CD4-positive, alpha-beta T cell treated with Interleukin-10 for 1 hour (primary cell): ENCODE results near the gene MALT1.
A peak's percentile ranks its signal among the peaks of the same experiment; 100 is the strongest.

ENCODE experiments used
- DNase-seq: peaks from one replicate; pipeline ENCODE4 v3.0.0-alpha.2; 2020

MALT1 gene

DNA sequence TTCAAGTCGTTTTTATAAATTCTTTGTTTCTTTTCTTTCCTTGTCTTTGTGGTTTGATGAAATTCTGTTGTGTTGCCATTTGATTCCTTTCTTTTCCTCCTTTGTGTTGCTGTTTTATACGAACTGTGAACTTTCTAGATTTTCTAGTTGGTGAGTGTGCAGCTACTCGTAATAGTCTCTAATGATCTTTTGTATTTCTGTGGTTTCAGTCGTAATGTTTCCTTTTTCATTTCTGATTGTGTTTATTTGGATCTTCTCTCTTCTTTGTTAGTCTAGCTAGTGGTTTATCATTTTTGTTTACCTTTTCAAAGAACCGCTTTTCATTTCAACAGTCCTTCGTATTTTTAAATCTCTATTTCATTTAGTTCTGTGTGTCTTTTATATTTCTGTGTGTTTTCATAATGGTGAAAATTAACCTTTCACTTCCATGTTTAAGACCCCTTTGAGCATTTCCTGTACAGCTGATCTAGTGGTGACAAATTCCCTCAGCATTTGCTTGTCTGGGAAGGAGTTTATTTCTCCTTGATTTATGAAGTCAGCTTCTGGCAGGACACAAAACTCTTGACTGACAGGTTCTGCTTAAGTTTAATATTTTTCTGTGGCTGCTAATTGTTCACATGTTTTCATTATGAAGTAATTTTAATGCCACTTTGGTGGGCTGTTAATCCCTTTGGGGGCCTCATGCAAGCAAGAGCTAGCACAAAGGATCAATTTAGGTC is 16.2 kb upstream of the MALT1 start:
- DNase-seq = no peak

- no peak for DNase-seq
Measured at GRCh38 chr18:58657081-58657480, 14.2 kb upstream of the MALT1 start.

DNA sequence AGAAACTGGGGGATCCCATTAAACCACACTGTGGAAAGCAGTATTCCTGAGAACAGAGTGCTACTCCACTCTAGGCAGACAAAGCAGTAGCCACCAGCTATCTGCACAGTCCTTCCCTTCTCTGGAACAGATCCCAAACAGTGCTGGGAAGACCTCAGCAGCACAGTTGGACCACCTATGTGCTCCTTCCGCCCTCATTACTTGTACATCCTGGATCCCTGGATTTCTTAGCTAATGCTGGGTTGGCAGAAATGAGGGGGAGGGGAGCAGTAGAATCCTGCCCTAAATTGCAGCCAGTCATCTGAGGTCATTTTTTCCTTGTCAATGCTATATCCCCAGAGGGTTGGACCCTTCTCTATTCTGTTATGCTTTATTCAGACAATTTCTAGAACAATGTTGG is 13.8 kb upstream of the MALT1 start:
- DNase-seq = no peak

- DNase-seq = no peak
Measured at GRCh38 chr18:58659691-58660090, 11.6 kb upstream of the MALT1 start.

- no peak for DNase-seq
Measured at GRCh38 chr18:58660915-58661314, 10.3 kb upstream of the MALT1 start.

- no peak for DNase-seq
Measured at GRCh38 chr18:58661423-58661822, 9.8 kb upstream of the MALT1 start.

- DNase-seq = no peak
Measured at GRCh38 chr18:58662118-58662517, 9.1 kb upstream of the MALT1 start.

DNA sequence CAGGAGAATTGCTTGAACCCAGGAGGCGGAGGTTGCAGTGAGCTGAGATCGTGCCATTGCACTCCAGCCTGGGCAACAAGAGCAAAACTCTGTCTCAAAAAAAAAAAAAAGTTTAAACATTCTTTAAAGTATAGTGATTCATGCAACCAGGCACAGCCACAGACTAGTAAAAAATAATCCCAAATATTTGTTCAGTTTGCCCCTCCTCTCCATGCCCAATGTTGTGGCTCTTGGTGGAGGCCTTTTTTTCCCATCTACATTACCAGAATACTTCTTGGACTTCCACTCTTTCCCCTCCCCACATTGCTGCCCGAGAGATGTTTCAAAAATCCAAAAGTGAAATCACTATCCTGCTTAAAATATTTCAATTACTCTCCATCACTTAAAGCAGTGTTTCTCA is 5.1 kb upstream of the MALT1 start:
- DNase-seq = no peak

DNA sequence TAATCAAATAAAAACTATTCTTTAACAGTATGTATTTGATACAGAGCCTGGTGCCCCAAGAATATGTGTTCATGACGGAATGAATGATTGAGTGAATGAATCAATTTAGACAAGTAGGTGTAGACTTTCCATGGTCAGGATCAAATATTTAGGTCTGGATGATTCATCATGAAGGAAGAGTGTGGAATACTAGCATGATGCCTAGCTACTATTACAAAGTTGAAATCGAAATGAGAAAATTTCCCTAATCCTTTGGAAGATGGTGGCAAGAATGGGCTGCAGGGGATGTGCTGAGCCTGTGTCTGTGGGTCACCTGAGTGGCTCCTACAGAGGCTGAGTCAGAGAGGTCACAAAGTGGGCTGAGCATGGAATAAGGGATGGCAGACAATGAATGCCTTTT is 3.1 kb upstream of the MALT1 start:
- DNase-seq = no peak

DNA sequence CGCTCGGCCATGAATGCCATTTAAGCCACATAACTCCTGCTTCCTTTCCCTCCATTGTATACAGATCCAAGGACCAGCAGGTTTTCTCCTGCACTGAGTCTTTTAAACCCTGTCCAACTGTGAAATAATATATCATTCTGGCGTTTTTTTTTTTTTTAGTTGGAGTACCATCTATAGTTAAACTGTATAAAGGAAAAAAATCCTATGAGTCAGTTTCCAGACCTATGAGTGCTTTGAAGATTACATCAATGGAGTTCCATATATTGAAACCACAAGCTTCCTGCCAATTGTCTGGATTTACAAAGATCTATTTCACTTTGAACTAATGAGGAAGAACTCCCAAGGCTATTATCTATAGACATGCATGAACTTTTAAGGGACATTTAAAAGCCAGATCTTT is 2.4 kb upstream of the MALT1 start:
- no peak for DNase-seq

- DNase-seq = no peak
Measured at GRCh38 chr18:58669731-58670378, 1.4 kb upstream of the MALT1 start.

DNA sequence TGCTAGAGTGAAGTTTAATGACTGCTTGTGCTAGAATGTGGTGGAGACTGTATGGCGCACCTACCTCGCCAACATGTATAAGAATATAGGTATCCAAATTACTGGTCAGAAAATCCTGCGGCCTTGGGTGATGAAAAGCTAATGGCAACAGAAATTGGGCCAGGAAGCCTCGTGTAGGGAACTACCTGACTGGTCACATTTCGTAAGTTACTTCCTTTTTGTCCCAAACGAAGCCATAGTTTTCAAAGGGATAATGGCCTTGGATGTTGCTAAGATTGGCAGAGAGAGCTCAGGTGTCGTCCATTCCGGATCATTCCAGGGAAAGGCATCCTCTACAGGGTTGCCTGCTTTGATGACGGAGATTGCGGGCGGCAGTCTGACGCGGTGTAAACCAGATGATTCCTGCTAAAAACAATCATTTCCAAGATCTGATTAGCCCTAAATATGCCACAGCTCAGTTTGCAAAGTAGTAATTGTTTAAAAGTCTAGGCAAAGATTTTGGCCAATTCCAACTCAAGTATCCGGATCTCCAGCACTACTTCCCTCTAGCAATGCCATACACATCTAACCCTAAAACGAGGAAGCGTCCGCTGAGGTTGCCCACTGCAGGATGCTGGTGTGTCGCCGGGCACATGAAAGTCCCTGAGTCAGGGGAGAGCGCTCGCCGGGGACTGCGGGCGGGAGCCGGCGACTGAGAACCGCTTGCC is 708 bp upstream of the MALT1 start:
- DNase-seq = no peak

- DNase-seq = peak; percentile 64
Measured at GRCh38 chr18:58671632-58672564, 633 bp downstream of the MALT1 start.

- DNase-seq = no peak
Measured at GRCh38 chr18:58674159-58674558, 2.9 kb downstream of the MALT1 start.

GRCh38 chr18:58674863-58675472 is 3.7 kb downstream of the MALT1 start:
- DNase-seq = no peak

- DNase-seq = no peak
Measured at GRCh38 chr18:58676270-58676669, 5.0 kb downstream of the MALT1 start.

DNA sequence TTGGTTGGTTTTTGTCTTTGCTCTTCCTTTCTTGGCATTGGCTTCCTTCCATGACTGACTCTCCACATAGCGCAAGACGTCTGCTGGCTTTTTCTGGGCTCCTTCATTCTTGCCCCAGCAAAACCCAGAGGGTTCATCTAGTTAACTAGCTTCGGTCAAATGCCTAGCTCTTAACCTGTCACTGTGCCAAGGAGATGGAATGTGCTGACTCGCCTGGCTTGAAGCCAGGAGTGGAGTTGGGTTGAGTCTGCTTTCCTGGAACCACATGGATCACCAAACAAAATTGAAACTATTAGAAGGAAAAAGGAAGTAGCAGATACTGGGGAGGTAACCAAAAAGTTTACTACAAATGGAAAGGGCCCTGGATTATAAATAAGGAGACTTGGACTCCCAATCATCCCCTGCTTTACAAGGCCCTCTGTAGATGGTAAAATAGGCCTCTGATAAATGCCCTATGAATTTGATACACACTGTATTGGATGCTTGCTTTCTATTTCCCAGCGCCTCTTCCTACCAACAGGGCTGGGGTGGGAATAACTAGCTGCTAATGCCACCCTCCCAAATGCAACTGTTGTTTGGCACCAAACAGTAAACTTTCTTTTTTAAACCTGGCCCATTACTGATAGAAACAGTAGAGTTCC is 11.3 kb downstream of the MALT1 start:
- DNase-seq = no peak

GRCh38 chr18:58687871-58688308 is 16.6 kb downstream of the MALT1 start:
- peak; percentile 88 for DNase-seq

GRCh38 chr18:58690259-58690658 is 19.0 kb downstream of the MALT1 start:
- no peak for DNase-seq

- DNase-seq = no peak
Measured at GRCh38 chr18:58691256-58691655, 20.0 kb downstream of the MALT1 start.

DNA sequence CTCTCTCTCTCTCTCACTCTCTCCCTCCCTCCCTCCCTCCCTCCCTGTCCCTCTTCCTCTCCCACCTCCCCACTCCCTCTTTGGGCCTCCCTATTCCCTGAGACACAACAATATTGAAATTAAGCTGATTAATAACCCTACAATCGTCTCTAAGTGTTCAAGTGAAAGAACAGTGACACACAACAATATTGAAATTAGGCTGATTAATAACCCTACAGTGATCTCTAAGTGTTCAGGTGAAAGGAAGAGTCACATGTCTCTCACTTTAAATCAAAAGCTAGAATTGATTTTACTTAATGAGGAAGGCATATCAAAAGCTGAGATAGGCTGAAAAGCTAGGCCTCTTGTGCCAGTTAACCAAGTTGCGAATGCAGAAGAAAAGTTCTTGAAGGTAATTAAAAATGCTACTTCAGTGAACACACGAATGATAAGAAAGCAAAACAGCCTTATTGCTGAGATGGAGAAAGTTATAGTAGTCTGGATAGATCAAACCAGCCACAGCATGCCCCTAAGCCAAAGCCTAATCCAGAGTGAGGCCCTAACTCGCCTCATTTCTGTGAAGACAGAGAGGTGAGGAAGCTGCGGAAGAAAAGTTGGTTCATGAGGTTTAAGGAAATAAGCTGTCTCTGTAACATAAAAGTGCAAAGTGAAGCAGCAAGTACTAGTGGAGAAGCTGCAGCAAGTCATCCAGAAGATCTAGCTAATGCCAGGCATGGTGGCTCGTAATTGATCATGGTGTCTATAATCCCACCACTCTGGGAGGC is 21.3 kb downstream of the MALT1 start:
- DNase-seq = peak; percentile 47
